Endodermal cell (in vitro differentiated cells): ENCODE results near the gene MPRIP. TPM values are rescaled to one million over a fixed set of nuclear protein-coding genes. Genes with fewer than 3 reads are reported as not detected.

Experiments
- DNase-seq: peaks from one replicate; pipeline ENCODE4 v3.0.0-alpha.2; 2017
- H3K27ac ChIP-seq: 2 replicates; pipeline ENCODE4 v1.5.1; 2013; ENCODE audit warnings: mild to moderate bottlenecking, low read depth, low read length, moderate library complexity
- H3K27me3 ChIP-seq: 2 replicates; pipeline ENCODE4 v1.6.1; 2013; ENCODE audit warnings: mild to moderate bottlenecking, low read length, moderate library complexity; ENCODE audit not compliant: insufficient read depth, control insufficient read depth, poor library complexity, severe bottlenecking
- H3K36me3 ChIP-seq: 2 replicates; pipeline ENCODE4 v1.7.0; 2013; ENCODE audit warnings: mild to moderate bottlenecking, low read length, moderate library complexity; ENCODE audit not compliant: control insufficient read depth, insufficient read depth
- H3K4me1 ChIP-seq: one replicate; pipeline ENCODE4 v1.7.0; 2013; ENCODE audit warnings: low read length; ENCODE audit not compliant: control insufficient read depth, insufficient read depth
- H3K4me3 ChIP-seq: 2 replicates; pipeline ENCODE4 v1.5.1; 2013; ENCODE audit warnings: mild to moderate bottlenecking, low read length, moderate library complexity
- H3K9ac ChIP-seq: 2 replicates; pipeline ENCODE4 v1.6.1; 2013; ENCODE audit warnings: mild to moderate bottlenecking, low read length, moderate library complexity; ENCODE audit not compliant: poor library complexity, severe bottlenecking; ENCODE audit errors: extremely low read depth
- H3K9me3 ChIP-seq: 2 replicates; pipeline ENCODE4 v1.6.1; 2013; ENCODE audit warnings: mild to moderate bottlenecking, low read length, moderate library complexity; ENCODE audit not compliant: control insufficient read depth
- H3K27ac Mint-ChIP-seq: 2 replicates; pipeline ENCODE4 v1.8.0; 2020; ENCODE audit warnings: mixed read lengths
- H3K27me3 Mint-ChIP-seq: 2 replicates; pipeline ENCODE4 v1.8.0; 2021; ENCODE audit warnings: mild to moderate bottlenecking, mixed read lengths; ENCODE audit not compliant: insufficient read depth
- H3K36me3 Mint-ChIP-seq: 2 replicates; pipeline ENCODE4 v1.8.0; 2020; ENCODE audit warnings: low read depth, mixed read lengths
- H3K4me1 Mint-ChIP-seq: 2 replicates; pipeline ENCODE4 v1.8.0; 2020; ENCODE audit warnings: mixed read lengths
- H3K4me3 Mint-ChIP-seq: 2 replicates; pipeline ENCODE4 v1.8.0; 2020; ENCODE audit warnings: mild to moderate bottlenecking, moderate library complexity, mixed read lengths
- H3K9me3 Mint-ChIP-seq: 2 replicates; pipeline ENCODE4 v1.8.0; 2020; ENCODE audit warnings: mild to moderate bottlenecking, mixed read lengths
- CTCF ChIP-seq: fragments of 200-600 bp; sonication (generic); conservative IDR thresholded peaks from 2 replicates; pipeline ENCODE4 v1.5.0; 2021; ENCODE audit warnings: antibody characterized with exemption, mild to moderate bottlenecking
- WGBS, 2 experiments: methylation state at CpG; one replicate each; pipeline versions ENCODE4 v1.1.5 to v1.1.7; 2013; ENCODE audit warnings: missing lambda C conversion rate in 2 of 2, mixed read lengths in 1 of 2; ENCODE audit not compliant: insufficient coverage in 1 of 2, insufficient read length in 1 of 2; 5-methylcytosine and 5-hydroxymethylcytosine counted together
- total RNA-seq, 2 donors: library from RNA; stranded (reverse); fragmentation: NEBNext Ultra II Directional in 1 of 2; extraction: Animal tissue kit (Norgen Biotek cat#: 25700) in 1 of 2; gene quantifications; 2 replicates in 1 of 2; 3 replicates in 1 of 2; pipeline ENCODE4 v1.2.1, GENCODE V29; 2021

MPRIP gene
- total RNA-seq, 2 donors from 2014 or later = 154 to 155 TPM

GRCh38 chr17:17152385-17152784 is 110.1 kb downstream of the MPRIP start:
- Mint-ChIP-seq H3K27ac (no peak overlapping the region), H3K4me3 (no peak overlapping the region), H3K36me3 (peaks cover 72% of the 10 kb centered on the region), H3K9me3 (no peaks in the 10 kb centered on the region), H3K27me3 (no peaks in the 10 kb centered on the region), H3K4me1 (no peaks in the 10 kb centered on the region)
- TF ChIP-seq CTCF = no peak
- Histone ChIP-seq H3K27ac (no peak overlapping the region), H3K9ac (no peak overlapping the region), H3K9me3 (no peaks in the 10 kb centered on the region), H3K4me3 (no peak overlapping the region), H3K4me1 (no peaks in the 10 kb centered on the region), H3K27me3 (no peaks in the 10 kb centered on the region), H3K36me3 (peaks cover 43% of the 10 kb centered on the region)
- WGBS, 2 experiments = 96% methylated on average over 4 of the region's 4 CpGs; no CpG with 5 or more reads in 1 of the 2 experiments
- DNase-seq = no peak

GRCh38 chr17:17153071-17153470 is 110.8 kb downstream of the MPRIP start:
- H3K4me3 ChIP-seq = no peak overlapping the region
- H3K9me3 ChIP-seq = no peaks in the 10 kb centered on the region
- Mint-ChIP-seq H3K36me3 (peaks cover 67% of the 10 kb centered on the region), H3K27me3 (no peaks in the 10 kb centered on the region), H3K27ac (no peak overlapping the region), H3K4me1 (no peaks in the 10 kb centered on the region), H3K4me3 (no peak overlapping the region), H3K9me3 (no peaks in the 10 kb centered on the region)
- no peaks in the 10 kb centered on the region for H3K27me3 ChIP-seq
- 96 to 98% methylated on average over 9 of the region's 9 CpGs for WGBS, 2 experiments
- H3K9ac ChIP-seq = no peak overlapping the region
- no peaks in the 10 kb centered on the region for H3K4me1 ChIP-seq
- DNase-seq = no peak
- no peak overlapping the region for H3K27ac ChIP-seq
- H3K36me3 ChIP-seq = peaks cover 36% of the 10 kb centered on the region
- TF ChIP-seq CTCF = no peak

GRCh38 chr17:17153709-17154108 is 111.5 kb downstream of the MPRIP start:
- Histone ChIP-seq H3K27ac (no peak overlapping the region), H3K4me3 (no peak overlapping the region), H3K36me3 (peaks cover 33% of the 10 kb centered on the region), H3K9ac (no peak overlapping the region), H3K4me1 (no peaks in the 10 kb centered on the region), H3K9me3 (no peaks in the 10 kb centered on the region), H3K27me3 (no peaks in the 10 kb centered on the region)
- DNase-seq = no peak
- H3K4me1 Mint-ChIP-seq = no peaks in the 10 kb centered on the region
- H3K27ac Mint-ChIP-seq = peak overlapping the region; percentile 5
- TF ChIP-seq CTCF = no peak
- no peaks in the 10 kb centered on the region for H3K27me3 Mint-ChIP-seq
- H3K36me3 Mint-ChIP-seq = peaks cover 65% of the 10 kb centered on the region
- H3K4me3 Mint-ChIP-seq = no peak overlapping the region
- H3K9me3 Mint-ChIP-seq = no peaks in the 10 kb centered on the region
- WGBS, 2 experiments = 79 to 90% methylated on average over 3 to 7 of the region's 7 CpGs
